ENCODE results near the gene NTNG1.

The NTNG1 gene

DNA sequence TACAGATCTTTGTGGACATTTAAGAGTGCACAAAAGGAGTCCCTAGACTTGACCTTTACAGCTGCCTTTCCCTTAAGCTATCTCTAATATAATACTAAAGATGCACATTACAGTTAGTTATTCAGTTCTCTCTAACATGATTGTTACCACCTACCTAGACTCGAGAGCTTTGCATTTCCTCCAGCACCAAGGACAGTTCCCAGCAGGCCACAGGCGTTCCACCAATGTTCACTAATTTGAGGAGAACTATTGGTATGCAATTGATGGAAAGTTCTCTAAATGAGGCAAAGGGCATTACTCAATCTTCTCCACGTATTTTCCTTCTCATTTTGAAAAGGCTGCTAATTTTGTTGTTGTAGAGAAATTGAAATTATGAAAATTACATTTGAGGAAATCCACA, 5.4 kb upstream of the NTNG1 start:
- ATAC-seq: no peak
- peaks cover 6% of the 10 kb centered on the region for H3K4me1 Mint-ChIP-seq
- H3K36me3 Mint-ChIP-seq (ENCODE audit: low read depth): no peaks in the 10 kb centered on the region
- no peak overlapping the region for H3K4me3 Mint-ChIP-seq
- peak; percentile 35 for DNase-seq
- no peak overlapping the region for H3K27ac Mint-ChIP-seq
- no peaks in the 10 kb centered on the region for H3K9me3 Mint-ChIP-seq
- H3K27me3 Mint-ChIP-seq: peaks cover 32% of the 10 kb centered on the region

DNA sequence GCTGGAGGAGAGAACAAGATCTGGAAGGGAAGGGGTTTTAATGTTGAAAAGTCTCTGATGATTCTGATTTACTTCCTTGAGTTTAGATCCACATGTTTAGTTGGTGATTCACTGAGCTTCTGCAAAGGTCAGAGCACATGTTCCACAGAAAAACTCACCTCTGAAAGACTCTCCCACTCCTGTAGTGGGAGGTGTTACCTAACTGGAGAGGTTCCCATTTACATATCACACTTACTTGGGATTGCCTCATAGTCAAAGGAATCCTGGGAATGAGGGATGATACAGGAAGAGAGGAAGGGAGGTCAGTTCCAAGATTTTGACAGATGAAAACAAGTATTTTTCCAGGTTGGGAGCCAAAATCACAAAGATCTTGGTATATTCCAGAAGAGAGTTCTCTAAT, 2.7 kb upstream of the NTNG1 start:
- no peaks in the 10 kb centered on the region for H3K36me3 Mint-ChIP-seq (ENCODE audit: low read depth)
- H3K4me3 Mint-ChIP-seq: no peak overlapping the region
- no peaks in the 10 kb centered on the region for H3K9me3 Mint-ChIP-seq
- peak overlapping the region; percentile 29 for H3K27ac Mint-ChIP-seq
- no peak for ATAC-seq
- H3K4me1 Mint-ChIP-seq: peaks cover 14% of the 10 kb centered on the region
- no peak for DNase-seq
- H3K27me3 Mint-ChIP-seq: peaks cover 38% of the 10 kb centered on the region

DNA sequence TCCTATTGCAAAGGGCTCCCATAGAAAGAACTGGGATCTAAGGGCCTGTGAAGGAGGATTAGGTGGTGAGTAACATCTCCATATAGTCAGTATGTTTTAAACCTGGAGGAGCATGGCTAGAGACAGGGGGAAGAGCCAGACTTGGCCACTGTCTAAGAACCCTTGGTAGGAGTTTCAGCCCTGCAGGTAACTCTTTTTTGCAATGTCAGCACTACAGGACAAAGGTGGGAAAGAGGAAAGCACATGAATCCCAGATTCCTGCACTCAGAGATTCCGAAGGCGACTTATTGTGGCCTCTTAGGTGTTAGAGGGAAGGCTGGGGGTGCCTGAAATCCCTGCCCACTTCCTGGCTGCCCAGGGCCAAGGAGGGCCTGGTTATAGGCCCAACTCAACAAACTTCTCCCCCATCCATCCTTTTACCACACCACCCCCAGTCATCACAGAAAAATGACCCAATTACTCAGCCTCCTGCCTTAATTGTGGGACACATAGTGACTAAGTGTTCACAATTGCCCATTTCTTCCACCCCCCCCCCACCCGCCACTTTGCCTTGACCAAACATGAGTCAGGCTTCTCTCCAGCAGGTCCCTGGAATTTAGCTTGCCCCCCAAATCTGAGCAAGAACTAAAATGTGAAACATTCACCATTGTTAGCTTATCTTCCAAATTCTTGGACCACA, 1.9 kb upstream of the NTNG1 start:
- Mint-ChIP-seq H3K4me3 (no peak overlapping the region), H3K36me3 (ENCODE audit: low read depth) (no peaks in the 10 kb centered on the region), H3K27me3 (peaks cover 40% of the 10 kb centered on the region), H3K4me1 (peaks cover 14% of the 10 kb centered on the region), H3K9me3 (no peaks in the 10 kb centered on the region), H3K27ac (no peak overlapping the region)
- no peak for DNase-seq
- no peak for ATAC-seq

DNA sequence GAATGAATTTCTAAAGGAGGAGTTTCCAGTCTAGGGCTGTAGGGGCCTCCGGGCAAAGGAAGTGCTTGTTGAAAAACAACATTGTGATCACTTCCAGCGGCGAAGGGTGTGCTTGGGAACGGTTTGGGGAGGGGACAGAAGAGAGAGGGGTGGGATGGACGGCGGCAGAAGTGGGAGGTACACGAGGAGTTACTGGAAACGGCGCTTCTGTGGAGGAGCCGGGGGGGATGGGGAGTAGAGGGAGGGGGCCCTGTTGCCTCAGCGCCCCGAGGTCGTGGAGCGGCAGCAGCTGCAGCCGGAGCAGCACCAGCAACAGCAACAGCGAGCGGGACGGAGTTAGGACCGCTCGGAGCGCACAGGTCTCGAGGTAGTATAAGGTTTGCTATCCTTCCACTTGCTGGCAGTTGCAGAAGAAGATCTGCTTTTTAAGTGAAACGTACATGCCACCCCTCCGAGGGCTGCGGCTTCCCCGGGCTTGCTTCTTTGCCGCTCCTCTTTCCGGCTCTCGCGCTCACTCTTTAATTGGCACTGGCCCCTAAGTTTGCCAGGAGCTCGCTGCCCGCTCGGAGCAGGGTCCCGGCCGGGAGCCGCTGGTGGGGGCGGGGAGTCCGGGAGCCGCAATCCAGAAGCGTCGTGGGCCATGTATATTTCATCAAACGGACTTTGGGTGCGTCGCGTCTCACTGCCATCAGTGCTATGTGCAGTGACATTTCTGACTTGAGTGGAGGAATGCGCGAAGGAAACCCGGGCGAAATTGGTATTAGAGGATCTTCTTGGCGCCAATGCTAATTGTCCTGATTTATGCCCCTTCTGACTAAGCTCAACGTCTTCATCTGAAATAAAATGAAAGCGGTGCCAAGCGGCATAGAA, 771 bp upstream of the NTNG1 start:
- Mint-ChIP-seq H3K9me3 (no peaks in the 10 kb centered on the region), H3K27me3 (peaks cover 40% of the 10 kb centered on the region), H3K4me3 (peak overlapping the region; percentile 71), H3K4me1 (peaks cover 14% of the 10 kb centered on the region), H3K27ac (no peak overlapping the region), H3K36me3 (ENCODE audit: low read depth) (no peaks in the 10 kb centered on the region)
- DNase-seq (peak; percentile 17), ATAC-seq (peak; percentile 55)

DNA sequence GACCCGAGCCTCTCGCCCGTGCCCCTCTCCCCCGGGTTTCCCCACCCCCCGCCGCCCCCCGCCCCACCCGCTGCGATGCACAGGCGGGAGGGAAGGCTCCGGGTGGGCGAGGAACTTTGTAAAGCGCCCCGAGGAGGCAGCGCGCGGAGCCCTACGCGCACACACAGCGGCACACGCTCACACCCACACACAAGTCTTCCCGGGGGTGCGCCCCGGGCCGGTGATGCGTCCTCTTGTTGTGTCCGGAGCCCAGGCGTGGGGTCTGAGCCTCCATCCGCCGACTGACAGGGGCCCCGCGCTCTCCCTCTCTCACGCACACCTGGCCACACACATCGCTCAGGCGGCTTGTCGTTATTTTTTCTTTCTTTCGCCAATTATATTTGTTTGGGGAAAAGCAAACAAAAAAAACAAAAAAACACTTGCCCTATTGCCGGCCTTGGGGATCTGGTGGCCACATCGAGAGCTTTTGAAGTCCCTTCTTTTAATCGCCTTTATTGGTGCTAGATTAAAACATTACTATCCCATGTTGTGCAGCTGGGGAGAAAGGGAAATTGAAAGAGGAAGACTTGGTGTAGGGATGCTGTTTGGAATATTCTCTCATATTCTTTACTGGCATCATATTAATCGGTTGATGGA, 770 bp downstream of the NTNG1 start:
- H3K4me3 Mint-ChIP-seq: peak overlapping the region; percentile 77
- H3K36me3 Mint-ChIP-seq (ENCODE audit: low read depth): no peaks in the 10 kb centered on the region
- H3K4me1 Mint-ChIP-seq: peaks cover 14% of the 10 kb centered on the region
- H3K27ac Mint-ChIP-seq: no peak overlapping the region
- peak; percentile 36 for ATAC-seq
- DNase-seq: peak; percentile 10
- no peaks in the 10 kb centered on the region for H3K9me3 Mint-ChIP-seq
- H3K27me3 Mint-ChIP-seq: peaks cover 44% of the 10 kb centered on the region

DNA sequence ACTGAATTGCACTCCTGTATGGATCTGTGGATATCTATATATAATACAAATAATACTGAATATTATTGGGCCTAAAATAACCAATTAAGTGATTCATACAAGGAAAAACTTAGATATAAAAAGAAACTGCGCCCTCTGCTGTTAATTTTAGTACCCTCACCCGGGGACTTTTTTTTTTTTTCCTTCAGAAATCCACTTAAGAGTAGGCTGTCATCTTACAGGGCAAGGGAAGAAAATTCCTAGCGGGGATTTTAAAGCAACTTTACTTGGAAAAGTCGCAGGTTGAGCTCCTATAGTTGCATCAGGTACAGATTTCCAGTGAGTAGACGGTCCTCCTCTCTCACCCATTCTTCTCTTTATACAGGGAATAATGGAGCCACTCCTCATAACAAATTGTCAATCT, 1.3 kb downstream of the NTNG1 start:
- Mint-ChIP-seq H3K36me3 (ENCODE audit: low read depth) (no peaks in the 10 kb centered on the region), H3K4me1 (peaks cover 14% of the 10 kb centered on the region), H3K9me3 (no peaks in the 10 kb centered on the region), H3K4me3 (peak overlapping the region; percentile 77), H3K27me3 (peaks cover 44% of the 10 kb centered on the region), H3K27ac (no peak overlapping the region)
- no peak for DNase-seq
- no peak for ATAC-seq

DNA sequence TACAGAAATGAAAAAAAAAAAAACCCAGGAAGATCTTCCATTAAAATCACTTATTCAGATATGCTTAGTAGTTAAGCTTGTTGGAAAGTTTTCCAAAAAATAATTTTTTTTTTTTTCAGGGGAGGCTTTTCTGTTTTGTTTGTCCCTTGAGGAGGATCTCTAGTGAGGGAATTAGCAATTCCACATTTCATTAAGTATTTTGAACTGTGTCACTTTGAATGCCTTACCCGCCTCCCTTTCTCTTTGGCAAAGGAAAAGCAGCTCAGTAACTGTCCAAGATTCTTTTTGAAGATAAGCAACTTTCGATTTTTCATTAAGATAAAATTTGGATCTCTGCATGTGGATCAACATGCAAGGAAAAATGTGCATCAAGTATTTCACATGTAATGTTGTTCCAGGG, 1.8 kb downstream of the NTNG1 start:
- ATAC-seq: no peak

DNA sequence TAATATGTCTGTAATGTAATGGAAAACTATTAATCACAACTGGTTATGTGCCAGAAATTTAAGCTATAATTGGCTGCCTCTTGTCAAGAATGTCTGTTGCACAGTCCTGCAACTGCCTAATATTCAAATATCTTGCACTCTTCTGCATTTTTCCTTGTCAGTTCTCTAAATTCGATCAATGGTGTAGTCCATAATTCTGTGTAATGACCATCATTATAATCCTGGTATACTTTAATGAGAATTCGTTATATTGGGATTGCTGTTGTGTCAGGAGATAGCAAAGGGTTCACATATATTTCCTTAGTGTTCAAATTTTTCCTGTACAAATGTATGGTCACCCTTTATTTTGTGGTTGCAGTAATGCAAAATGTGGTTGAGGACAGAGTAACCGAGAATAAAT, 4.8 kb downstream of the NTNG1 start:
- Mint-ChIP-seq H3K9me3 (no peaks in the 10 kb centered on the region), H3K27me3 (peaks cover 24% of the 10 kb centered on the region), H3K36me3 (ENCODE audit: low read depth) (no peaks in the 10 kb centered on the region), H3K27ac (no peak overlapping the region), H3K4me3 (no peak overlapping the region), H3K4me1 (peaks cover 7% of the 10 kb centered on the region)
- no peak for ATAC-seq
- DNase-seq: no peak

More for the DNA sequence above, 1.8 kb downstream of the NTNG1 start:
- Mint-ChIP-seq H3K27me3 (peaks cover 44% of the 10 kb centered on the region), H3K4me1 (peaks cover 14% of the 10 kb centered on the region), H3K27ac (no peak overlapping the region), H3K9me3 (no peaks in the 10 kb centered on the region), H3K4me3 (no peak overlapping the region), H3K36me3 (ENCODE audit: low read depth) (no peaks in the 10 kb centered on the region)
- no peak for DNase-seq

DNA sequence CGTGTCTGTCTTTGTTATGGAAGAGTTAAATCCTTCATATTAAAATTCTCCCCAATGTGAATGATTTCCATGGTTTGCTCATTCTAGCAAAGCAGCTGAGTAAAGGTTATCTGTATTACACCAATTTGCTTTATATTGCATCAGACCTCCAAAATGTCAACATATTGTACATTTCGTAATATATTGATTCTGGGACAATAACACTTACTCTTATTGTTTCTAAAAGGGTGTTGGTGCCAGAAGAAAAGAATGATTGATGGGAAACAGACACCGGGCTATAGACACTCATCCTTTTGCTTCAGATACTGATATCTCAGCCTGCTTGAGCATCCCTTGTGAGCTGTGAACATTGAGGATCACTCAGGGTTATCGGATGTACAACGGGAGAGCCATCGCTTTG, 7.0 kb downstream of the NTNG1 start:
- no peak overlapping the region for H3K27ac Mint-ChIP-seq
- H3K4me3 Mint-ChIP-seq: no peak overlapping the region
- DNase-seq (no peak), ATAC-seq (no peak)
- H3K36me3 Mint-ChIP-seq (ENCODE audit: low read depth): no peaks in the 10 kb centered on the region
- no peaks in the 10 kb centered on the region for H3K4me1 Mint-ChIP-seq
- no peaks in the 10 kb centered on the region for H3K9me3 Mint-ChIP-seq
- peaks cover 19% of the 10 kb centered on the region for H3K27me3 Mint-ChIP-seq

DNA sequence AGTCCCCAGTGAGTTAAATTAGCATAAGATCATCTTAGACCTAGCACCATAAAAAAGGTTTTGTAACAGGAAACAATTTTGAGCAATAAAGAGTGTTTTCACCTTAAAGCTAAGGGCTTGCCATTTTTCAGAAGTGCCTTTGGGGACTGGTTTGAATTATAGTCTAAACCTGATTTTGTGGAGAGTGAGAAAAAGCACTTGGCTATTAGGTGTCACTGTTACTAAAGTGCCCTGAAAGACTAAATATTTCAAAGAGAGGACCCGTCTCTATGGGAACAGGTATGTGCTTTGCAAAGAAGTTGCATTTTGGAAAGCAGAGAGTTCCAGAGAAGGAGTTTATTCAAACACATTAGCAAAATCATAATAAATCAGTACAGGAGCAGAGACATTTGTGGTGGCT, 9.1 kb downstream of the NTNG1 start:
- Mint-ChIP-seq H3K27me3 (peaks cover 23% of the 10 kb centered on the region), H3K36me3 (ENCODE audit: low read depth) (no peaks in the 10 kb centered on the region), H3K27ac (no peak overlapping the region), H3K9me3 (no peaks in the 10 kb centered on the region), H3K4me3 (no peak overlapping the region), H3K4me1 (no peaks in the 10 kb centered on the region)
- no peak for DNase-seq
- no peak for ATAC-seq

DNA sequence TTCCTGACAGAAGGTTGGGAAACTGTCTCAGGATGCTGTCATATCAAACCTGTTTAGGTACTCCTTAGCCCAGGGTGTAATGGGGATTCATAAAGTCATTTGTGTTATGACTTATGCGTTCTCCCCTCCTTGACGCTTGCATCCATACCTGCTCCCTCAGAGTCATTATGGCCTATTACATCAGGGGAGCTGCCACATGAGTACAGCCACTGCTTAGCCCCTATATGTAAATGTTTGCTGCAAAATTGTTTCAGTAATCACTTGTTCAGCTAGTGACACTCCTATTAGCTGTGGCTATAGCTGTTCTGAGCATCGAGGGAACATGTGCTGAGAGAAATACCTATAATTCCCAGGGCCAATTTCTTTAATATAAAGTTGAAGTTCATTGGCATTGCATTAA, 10.5 kb downstream of the NTNG1 start:
- Mint-ChIP-seq H3K27ac (no peak overlapping the region), H3K4me3 (no peak overlapping the region), H3K4me1 (no peaks in the 10 kb centered on the region), H3K36me3 (ENCODE audit: low read depth) (no peaks in the 10 kb centered on the region), H3K9me3 (no peaks in the 10 kb centered on the region), H3K27me3 (peaks cover 16% of the 10 kb centered on the region)
- DNase-seq (no peak), ATAC-seq (no peak)

DNA sequence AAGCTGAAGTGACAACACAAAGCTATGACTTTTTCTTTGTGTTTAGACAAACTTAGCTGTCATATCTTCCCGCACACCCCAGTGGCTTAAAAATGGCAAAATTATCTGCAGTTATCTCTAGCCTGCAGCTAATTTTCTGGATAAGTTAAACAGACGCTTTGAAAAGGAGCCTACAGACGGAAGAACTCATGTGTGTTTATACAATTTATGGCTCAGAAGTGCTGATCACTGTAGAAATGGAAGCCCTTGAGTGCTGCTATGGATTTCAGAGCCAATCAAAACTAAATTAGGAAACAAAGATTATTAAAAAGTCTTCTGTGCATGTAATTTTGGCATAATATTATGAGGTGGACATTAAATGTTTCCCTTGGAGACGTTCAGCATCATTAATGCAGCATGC, 11.6 kb downstream of the NTNG1 start:
- Mint-ChIP-seq H3K27me3 (peaks cover 18% of the 10 kb centered on the region), H3K4me1 (no peaks in the 10 kb centered on the region), H3K36me3 (ENCODE audit: low read depth) (no peaks in the 10 kb centered on the region), H3K9me3 (no peaks in the 10 kb centered on the region), H3K27ac (no peak overlapping the region), H3K4me3 (no peak overlapping the region)
- ATAC-seq (no peak), DNase-seq (no peak)

DNA sequence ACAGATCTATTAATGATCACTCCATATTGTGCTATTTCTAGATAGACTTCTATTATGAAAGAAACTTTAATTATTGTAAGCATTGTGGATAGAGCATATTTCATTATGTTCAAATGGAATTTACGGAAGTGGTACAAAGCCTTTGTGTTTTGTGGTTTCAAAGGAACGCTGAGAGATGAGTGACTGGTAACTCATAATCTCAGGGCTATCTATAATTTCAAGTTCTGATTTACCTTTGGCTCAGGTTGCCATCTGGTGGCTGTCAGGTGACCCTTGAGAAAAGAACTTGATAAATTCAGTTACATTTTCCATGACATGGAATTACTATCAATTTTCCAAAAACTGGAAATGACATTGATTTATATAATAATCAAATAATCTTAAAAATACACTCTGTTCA, 12.2 kb downstream of the NTNG1 start:
- ATAC-seq (no peak), DNase-seq (no peak)
- Mint-ChIP-seq H3K27ac (no peak overlapping the region), H3K9me3 (no peaks in the 10 kb centered on the region), H3K36me3 (ENCODE audit: low read depth) (no peaks in the 10 kb centered on the region), H3K4me1 (no peaks in the 10 kb centered on the region), H3K4me3 (no peak overlapping the region), H3K27me3 (peaks cover 18% of the 10 kb centered on the region)

DNA sequence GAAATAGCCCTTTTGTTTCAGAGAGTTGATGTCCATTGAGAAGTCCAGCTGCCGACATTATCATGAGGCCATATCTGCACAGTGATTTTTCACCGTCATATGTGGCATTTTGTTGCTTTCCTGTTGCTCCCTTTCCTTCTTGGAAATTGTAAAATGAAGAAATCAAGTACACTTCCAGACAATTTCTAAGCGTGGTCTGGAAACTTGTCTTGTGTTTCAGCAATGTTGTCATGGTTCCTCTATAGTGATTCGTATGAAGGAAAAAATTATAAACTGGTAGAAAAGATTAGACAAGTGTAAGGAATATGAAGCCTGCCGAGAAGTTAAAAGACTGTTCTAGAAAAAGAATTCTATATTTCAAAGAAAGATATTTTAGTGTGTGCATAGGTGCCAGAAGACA, 17.7 kb downstream of the NTNG1 start:
- Mint-ChIP-seq H3K9me3 (no peaks in the 10 kb centered on the region), H3K4me1 (no peaks in the 10 kb centered on the region), H3K36me3 (ENCODE audit: low read depth) (no peaks in the 10 kb centered on the region), H3K4me3 (no peak overlapping the region), H3K27me3 (peaks cover 12% of the 10 kb centered on the region), H3K27ac (no peak overlapping the region)
- ATAC-seq (no peak), DNase-seq (no peak)

DNA sequence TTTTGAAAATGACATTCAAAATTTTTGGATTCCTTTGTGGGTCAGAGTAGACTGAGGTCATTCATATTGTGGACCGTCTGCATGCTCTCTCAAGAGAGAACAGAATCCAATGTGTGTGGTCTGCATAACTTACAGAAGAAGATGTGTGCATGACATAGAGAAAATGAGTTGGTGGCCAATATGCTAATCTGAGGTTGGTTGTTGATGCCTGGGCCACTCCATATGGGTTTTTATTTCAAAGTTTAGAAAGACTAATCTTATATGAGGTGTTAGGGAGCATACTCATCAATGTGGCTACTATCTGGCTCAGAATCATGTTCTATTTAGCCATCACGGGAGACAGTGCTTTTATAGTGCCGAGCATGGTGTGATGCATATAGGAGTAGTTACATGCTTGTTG, 18.2 kb downstream of the NTNG1 start:
- DNase-seq: no peak
- ATAC-seq: no peak
- peaks cover 8% of the 10 kb centered on the region for H3K27me3 Mint-ChIP-seq
- no peaks in the 10 kb centered on the region for H3K4me1 Mint-ChIP-seq
- no peak overlapping the region for H3K27ac Mint-ChIP-seq
- H3K9me3 Mint-ChIP-seq: no peaks in the 10 kb centered on the region
- H3K36me3 Mint-ChIP-seq (ENCODE audit: low read depth): no peaks in the 10 kb centered on the region
- no peak overlapping the region for H3K4me3 Mint-ChIP-seq

Measured in activated naive CD8-positive, alpha-beta T cell treated with anti-CD3 and anti-CD28 coated beads, Interleukin-2, amount 50 U/mL, for 24 hours (primary cell).